ENCODE data around the gene PTGDR2. TPM values are rescaled to one million over a fixed set of nuclear protein-coding genes. Genes with fewer than 3 reads are reported as not detected.

The PTGDR2 gene
- not detected in 2 replicates for total RNA-seq (2014; rRNA removed; shearing (Covaris generic))

- Histone ChIP-seq H3K27ac (no peak within 1 kb of the TSS), H3K36me3 (peaks cover 3% of the 10 kb centered on the region; the same call in 1 of the 2 replicates), H3K27me3 (no peaks in the 10 kb centered on the region), H3K4me1 (no peaks in the 10 kb centered on the region), H3K4me3 (no peak within 1 kb of the TSS), H3K9me3 (replicated peaks) (no peaks in the 10 kb centered on the region)
- DNase-seq: no peak
Measured at GRCh38 chr11:60855726-60856633, at the start of gene PTGDR2. Gene PTGDR2 (minus strand): TSS chr11:60855950. CDS start chr11:60853722, 2,228 bp downstream.

DNA sequence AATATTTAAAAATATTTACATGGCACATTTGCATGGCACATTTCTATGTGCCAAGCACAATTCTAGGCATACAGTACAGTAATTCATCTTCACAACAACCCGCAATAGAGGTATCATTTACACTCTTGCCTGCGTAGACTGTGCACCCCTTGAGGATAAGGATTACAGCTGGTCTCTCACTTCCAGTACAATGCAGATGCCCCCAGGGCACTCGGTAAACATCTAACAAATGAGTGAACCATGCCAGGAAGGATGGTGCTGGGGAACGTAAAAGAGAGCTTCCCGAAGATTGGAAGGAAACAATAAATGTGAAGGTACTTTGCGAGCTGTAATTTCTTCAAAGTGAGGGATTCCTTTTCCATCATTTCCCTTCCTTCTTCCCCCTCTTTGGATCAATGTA, 49.3 kb upstream of the PTGDR2 start:
- Histone ChIP-seq H3K36me3 (peaks cover 19% of the 10 kb centered on the region), H3K27me3 (no peaks in the 10 kb centered on the region), H3K4me3 (peak overlapping the region; percentile 85), H3K4me1 (peaks cover 3% of the 10 kb centered on the region; the same call in 1 of the 2 replicates), H3K9me3 (replicated peaks) (no peaks in the 10 kb centered on the region), H3K27ac (no peak overlapping the region; the same call in 1 of the 2 replicates)
- DNase-seq: peak; percentile 27 to 36

- Histone ChIP-seq H3K27ac (no peak overlapping the region), H3K9me3 (replicated peaks) (no peaks in the 10 kb centered on the region), H3K36me3 (peaks cover 42% of the 10 kb centered on the region), H3K4me1 (peaks cover 3% of the 10 kb centered on the region; the same call in 1 of the 2 replicates), H3K27me3 (no peaks in the 10 kb centered on the region), H3K4me3 (no peak overlapping the region)
- DNase-seq: no peak
Measured at GRCh38 chr11:60902625-60903024, 46.9 kb upstream of the PTGDR2 start.

DNA sequence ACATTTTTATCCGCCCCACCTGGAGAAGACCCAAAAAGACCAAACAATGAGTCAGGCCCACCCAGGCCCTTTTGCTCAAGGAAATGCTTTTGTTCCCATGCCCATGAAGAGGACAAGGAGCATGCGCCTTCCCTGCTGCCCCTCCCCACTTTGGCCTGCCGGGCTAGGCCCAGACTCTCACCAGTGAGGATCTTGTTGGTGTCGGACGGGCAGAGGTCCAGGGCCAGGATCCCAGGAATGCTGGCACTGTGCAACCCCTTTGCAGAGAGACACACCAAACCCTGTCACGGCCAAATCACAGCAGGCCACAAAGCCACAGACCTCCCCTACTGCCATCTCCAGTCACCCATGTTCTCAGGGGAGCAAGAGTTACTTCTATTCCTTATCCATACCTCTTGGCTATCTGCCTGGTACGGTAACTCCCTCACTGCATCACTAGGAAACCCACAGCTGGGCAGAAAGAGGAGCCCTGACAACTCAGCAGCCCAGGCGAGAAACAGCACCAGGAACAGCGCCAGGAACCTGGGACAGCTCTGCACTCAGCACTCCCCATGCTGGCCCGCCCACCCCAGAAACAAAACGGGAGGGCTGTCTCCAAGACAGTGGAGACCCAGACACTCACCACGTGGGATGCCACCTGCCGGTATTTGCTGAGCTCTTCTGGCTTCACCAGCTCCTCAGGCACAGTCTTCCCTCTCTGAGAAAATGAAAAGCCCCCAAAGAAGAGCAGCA, 45.1 kb upstream of the PTGDR2 start:
- peaks cover 60% of the 10 kb centered on the region for H3K36me3 ChIP-seq

DNA sequence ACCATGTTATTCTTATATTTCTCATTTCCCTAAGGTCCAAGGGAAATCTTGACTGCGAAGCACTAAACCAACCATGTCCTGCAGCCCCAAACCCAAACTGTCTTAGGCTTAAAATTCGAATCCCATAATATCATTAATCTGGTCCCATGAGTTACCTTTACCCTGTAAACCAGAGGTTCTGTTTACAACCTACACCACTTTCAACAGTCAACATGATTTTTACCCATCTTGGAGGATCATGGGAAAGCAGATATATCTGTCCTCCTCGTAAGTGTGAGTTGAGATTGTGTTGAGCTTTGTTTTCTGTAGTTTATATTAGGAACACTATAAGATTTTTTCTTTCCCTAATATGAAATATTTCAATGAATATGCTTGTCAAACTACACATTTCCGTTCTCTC, 44.2 kb upstream of the PTGDR2 start:
- H3K27ac ChIP-seq: no peak overlapping the region
- DNase-seq: no peak
- H3K4me1 ChIP-seq: peaks cover 3% of the 10 kb centered on the region; the same call in 1 of the 2 replicates
- H3K9me3 ChIP-seq (replicated peaks): no peaks in the 10 kb centered on the region
- no peak overlapping the region for H3K4me3 ChIP-seq
- H3K36me3 ChIP-seq: peaks cover 66% of the 10 kb centered on the region
- H3K27me3 ChIP-seq: no peaks in the 10 kb centered on the region

More for the DNA sequence above, 45.1 kb upstream of the PTGDR2 start:
- Histone ChIP-seq H3K27ac (no peak overlapping the region), H3K9me3 (replicated peaks) (no peaks in the 10 kb centered on the region), H3K4me3 (no peak overlapping the region), H3K4me1 (peaks cover 3% of the 10 kb centered on the region; the same call in 1 of the 2 replicates), H3K27me3 (no peaks in the 10 kb centered on the region)
- DNase-seq: no peak

DNA sequence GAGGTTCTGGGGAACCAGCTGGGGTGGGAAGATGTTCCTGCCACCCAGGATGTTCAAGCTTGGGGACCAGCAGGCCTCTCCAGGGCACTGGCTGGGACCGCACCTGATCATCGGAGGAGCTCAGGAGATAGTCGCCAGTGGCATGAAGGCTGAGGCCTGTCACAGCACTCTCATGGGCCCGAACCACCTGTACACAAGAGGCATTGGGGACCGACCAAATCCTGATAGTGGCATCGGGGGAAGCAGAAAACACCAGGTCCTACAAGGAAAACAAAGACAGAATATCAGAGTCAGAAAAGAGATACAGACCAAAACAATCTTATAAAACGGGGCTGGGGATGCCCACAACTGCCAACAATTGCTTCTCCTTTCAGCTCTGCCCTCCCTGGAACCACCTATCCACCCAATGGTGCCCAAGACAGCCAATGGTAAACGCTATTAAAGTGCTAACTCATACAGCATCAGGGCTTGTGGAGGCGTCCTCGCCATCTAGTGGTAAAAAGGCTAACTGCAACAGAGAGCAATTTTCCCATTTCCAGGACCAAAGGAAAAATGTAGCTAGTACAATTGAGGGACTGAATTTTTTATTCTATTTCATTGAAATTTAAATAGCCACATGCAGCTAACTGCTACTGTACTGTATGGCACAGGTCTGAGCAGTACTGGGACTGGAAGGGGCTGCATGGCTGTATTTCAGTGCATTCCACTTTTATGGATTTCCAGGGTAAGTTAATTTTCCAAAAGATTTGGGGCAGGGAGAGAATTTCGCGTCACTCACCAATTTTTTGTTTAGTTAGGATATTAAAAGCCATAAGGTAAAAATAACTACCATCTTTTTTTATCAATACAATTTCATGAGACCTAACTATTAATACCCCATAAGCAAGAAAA, 43.5 kb upstream of the PTGDR2 start:
- no peaks in the 10 kb centered on the region for H3K4me1 ChIP-seq
- no peaks in the 10 kb centered on the region for H3K9me3 ChIP-seq (replicated peaks)
- no peak overlapping the region for H3K4me3 ChIP-seq
- no peaks in the 10 kb centered on the region for H3K27me3 ChIP-seq
- DNase-seq: peak; percentile 24 to 72
- peaks cover 72% of the 10 kb centered on the region for H3K36me3 ChIP-seq
- no peak overlapping the region for H3K27ac ChIP-seq

- H3K27me3 ChIP-seq: no peaks in the 10 kb centered on the region
- peaks cover 76% of the 10 kb centered on the region for H3K36me3 ChIP-seq
Measured at GRCh38 chr11:60897496-60897895, 41.7 kb upstream of the PTGDR2 start.

DNA sequence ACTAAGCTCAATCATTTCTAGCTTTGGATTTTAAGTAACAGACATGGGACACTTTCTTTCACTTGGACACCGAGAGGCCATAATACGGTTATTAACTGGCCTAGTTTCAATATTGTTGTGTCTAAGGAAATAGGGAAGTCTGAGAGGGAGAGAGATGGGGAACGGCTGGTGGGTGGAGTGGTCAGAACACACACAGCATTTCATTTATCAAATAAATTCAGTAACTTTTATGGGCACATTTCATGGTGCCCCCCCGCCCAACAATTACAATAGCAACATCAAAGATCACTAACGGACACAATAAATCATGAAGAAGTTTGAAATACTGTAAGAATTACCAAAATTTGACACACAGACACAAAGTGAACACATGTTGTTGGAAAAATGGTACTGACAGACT, 39.9 kb upstream of the PTGDR2 start:
- H3K4me1 ChIP-seq: no peaks in the 10 kb centered on the region
- no peaks in the 10 kb centered on the region for H3K9me3 ChIP-seq (replicated peaks)
- no peaks in the 10 kb centered on the region for H3K27me3 ChIP-seq
- DNase-seq: no peak
- H3K4me3 ChIP-seq: no peak overlapping the region
- peaks cover 63% of the 10 kb centered on the region for H3K36me3 ChIP-seq
- no peak overlapping the region for H3K27ac ChIP-seq

More at GRCh38 chr11:60897496-60897895, 41.7 kb upstream of the PTGDR2 start:
- H3K9me3 ChIP-seq (replicated peaks): no peaks in the 10 kb centered on the region
- no peak overlapping the region for H3K4me3 ChIP-seq
- DNase-seq: no peak
- no peaks in the 10 kb centered on the region for H3K4me1 ChIP-seq
- no peak overlapping the region for H3K27ac ChIP-seq

DNA sequence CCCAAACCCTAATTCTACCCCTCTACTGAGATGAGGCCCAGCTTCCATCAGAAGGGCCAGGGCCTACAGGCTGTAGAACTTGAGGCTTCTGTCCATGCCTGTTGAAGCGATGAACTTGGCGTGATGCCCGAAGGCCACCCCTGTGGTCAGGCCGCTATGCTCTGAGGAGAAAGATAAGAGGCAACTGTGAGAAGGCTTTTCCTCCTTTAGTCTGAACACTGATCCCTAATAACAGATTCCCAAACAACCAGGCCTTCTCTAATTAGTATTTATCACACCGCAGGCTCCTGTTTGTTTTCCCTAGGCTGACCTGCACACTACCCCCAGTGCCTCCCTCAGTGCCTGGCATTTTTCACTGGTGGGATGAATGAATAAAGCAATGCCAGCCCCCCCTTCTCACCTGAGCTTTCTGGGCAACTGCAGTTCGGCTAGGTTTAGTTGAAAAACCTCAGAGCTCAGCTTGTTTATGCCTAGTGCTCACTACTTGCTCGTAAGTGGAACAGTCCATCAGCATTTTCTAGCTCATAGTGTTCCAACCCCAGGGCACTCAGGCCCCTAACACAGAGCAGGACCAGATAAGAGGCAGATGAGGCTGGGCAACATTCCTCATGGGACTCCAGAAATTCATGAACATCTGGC, 35.5 kb upstream of the PTGDR2 start:
- Histone ChIP-seq H3K36me3 (peaks cover 19% of the 10 kb centered on the region), H3K4me3 (no peak overlapping the region), H3K9me3 (replicated peaks) (no peaks in the 10 kb centered on the region), H3K27ac (no peak overlapping the region), H3K4me1 (no peaks in the 10 kb centered on the region), H3K27me3 (no peaks in the 10 kb centered on the region)
- peak in 1 of 2 experiments; percentile 34 for DNase-seq

DNA sequence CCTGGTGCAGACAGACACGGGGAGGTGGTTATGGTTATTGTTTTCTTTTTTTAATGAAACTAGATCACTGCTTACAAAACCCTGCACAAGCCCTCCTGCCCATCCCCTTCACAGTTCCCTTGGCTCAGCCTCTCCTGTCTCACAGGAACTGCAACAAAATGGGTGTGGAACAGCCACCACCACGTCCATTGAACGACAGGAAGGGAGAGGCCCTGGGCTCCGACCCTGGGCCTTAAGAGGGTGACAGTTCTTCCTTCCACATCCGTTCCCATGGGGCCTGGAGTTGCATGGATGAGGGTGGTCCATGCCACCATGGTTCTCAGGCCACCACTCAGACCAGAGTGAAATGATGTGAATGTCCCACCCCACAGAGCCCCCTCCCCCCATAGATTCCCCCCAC, 34.9 kb upstream of the PTGDR2 start:
- no peak for DNase-seq
- H3K36me3 ChIP-seq: peaks cover 15% of the 10 kb centered on the region
- no peaks in the 10 kb centered on the region for H3K9me3 ChIP-seq (replicated peaks)
- H3K27ac ChIP-seq: no peak overlapping the region
- H3K4me3 ChIP-seq: no peak overlapping the region
- H3K27me3 ChIP-seq: no peaks in the 10 kb centered on the region
- no peaks in the 10 kb centered on the region for H3K4me1 ChIP-seq

DNA sequence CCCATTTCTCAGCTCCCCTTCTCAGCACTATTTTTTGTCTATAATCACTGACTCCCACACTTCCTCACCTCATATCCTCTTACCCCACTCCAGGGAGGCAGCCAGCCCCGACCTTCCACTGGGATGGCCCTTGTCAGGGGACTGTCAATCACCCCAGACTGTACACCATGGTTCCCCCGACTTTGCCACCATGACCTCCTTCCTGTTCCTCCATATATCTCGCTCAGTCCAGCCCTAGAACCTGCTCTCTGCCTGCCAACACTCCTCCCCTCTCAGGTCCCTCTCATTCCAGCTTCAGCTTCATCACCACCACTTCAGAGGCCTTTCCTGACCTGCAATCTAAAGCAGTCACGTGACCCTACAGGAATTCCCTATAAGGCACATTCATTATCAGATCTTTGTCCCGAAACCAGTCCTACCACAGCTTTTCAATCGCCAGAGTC, 34.1 kb upstream of the PTGDR2 start:
- H3K36me3 ChIP-seq: peaks cover 9% of the 10 kb centered on the region
- DNase-seq: no peak
- H3K27me3 ChIP-seq: no peaks in the 10 kb centered on the region
- no peaks in the 10 kb centered on the region for H3K4me1 ChIP-seq
- H3K4me3 ChIP-seq: no peak overlapping the region
- H3K27ac ChIP-seq: no peak overlapping the region
- no peaks in the 10 kb centered on the region for H3K9me3 ChIP-seq (replicated peaks)

DNA sequence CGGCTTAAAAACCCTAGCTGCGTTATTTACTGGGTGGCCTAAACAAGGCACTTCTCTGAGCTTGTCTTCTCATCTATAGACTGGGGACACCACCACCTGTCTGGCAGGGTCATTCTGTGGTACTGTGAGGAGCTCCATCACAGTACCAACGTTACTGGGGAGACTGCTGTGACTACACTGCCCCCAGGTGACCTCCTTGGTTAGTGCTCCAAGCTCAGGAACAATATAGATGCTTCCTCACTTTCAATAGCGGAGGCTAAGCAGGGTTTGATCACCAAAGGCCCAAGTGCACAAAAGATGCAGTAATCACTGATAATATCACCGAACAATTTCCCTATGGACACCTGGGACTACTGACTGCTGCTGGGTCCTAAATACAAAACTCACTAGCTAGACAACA, 31.8 kb upstream of the PTGDR2 start:
- H3K27me3 ChIP-seq: no peaks in the 10 kb centered on the region
- no peaks in the 10 kb centered on the region for H3K4me1 ChIP-seq
- no peak overlapping the region for H3K27ac ChIP-seq
- DNase-seq: peak; percentile 42 to 66
- H3K4me3 ChIP-seq: no peak overlapping the region
- H3K9me3 ChIP-seq (replicated peaks): no peaks in the 10 kb centered on the region
- H3K36me3 ChIP-seq: no peaks in the 10 kb centered on the region

- Histone ChIP-seq H3K27me3 (no peaks in the 10 kb centered on the region), H3K4me1 (no peaks in the 10 kb centered on the region)
Measured at GRCh38 chr11:60880643-60881282, 25.0 kb upstream of the PTGDR2 start.

More at GRCh38 chr11:60880643-60881282, 25.0 kb upstream of the PTGDR2 start:
- Histone ChIP-seq H3K4me3 (no peak overlapping the region), H3K27ac (no peak overlapping the region), H3K9me3 (replicated peaks) (no peaks in the 10 kb centered on the region), H3K36me3 (no peaks in the 10 kb centered on the region)
- no peak for DNase-seq
